ENCODE results near the gene CNTNAP1. TPM values are rescaled to one million over a fixed set of nuclear protein-coding genes. Genes with fewer than 3 reads are reported as not detected.

CNTNAP1 gene
- total and polyA plus RNA-seq, 10 of the 15 experiments (the other 5 are each of a cell fraction or from before 2014, with no cell fraction given), result 0.95 to 29.9 (median 10.4) TPM

DNA sequence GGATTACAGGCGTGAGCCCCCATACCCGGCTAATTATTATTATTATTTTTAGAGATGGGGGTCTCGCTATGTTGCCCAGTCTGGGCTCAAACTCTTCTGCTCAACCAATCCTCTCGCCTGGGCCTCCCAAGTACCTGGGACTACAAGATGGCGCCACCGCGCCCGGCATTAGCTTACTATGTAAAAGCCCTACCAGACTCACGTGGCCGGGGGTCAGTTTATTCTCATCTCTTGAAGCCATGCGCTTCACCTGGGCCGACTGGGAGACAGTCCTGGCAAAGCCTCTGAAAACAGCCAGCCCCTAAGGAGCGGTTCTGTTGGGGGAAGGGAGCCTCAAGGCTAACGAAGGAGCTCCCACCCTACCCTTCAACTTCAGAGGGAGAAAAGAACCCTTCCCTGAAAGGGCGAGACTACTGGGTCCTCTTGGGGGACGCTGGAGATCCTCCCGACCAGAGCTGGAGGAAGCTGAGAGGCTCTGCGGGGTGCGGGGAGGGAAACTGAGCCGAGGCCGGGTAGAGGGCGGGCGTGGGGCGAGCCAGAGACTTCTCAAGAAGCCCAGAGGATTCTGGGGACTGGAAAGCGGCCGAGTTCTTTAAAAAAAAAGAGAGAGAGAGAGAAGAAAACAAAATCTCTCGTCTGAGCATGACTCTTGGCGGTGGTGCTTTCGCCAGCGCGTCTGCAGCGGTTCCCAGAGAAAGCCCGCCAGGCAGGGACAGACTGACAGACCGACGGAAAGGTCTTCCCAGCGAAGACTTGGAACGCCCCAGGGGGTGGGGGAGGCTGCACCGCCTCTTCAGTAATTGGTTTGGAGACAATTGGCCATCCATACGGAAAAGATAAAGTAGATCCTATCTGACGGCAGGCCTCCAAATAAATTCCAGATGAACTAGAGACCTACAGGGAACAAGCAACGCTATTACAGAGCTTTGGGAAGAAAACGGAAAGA, 28.9 kb upstream of the CNTNAP1 start (continued):
- TF ChIP-seq, protein P1, sequence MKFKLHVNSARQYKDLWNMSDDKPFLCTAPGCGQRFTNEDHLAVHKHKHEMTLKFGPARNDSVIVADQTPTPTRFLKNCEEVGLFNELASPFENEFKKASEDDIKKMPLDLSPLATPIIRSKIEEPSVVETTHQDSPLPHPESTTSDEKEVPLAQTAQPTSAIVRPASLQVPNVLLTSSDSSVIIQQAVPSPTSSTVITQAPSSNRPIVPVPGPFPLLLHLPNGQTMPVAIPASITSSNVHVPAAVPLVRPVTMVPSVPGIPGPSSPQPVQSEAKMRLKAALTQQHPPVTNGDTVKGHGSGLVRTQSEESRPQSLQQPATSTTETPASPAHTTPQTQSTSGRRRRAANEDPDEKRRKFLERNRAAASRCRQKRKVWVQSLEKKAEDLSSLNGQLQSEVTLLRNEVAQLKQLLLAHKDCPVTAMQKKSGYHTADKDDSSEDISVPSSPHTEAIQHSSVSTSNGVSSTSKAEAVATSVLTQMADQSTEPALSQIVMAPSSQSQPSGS (IDR thresholded peaks at IDR 0.05; ENCODE audit: low read length), result no peak
- TF ChIP-seq WRNIP1 (IDR thresholded peaks at IDR 0.05; ENCODE audit: borderline replicate concordance, low read depth, low read length) (no peak), RB1 (IDR thresholded peaks at IDR 0.05; ENCODE audit: borderline replicate concordance) (no peak)
- TF ChIP-seq, protein P2, sequence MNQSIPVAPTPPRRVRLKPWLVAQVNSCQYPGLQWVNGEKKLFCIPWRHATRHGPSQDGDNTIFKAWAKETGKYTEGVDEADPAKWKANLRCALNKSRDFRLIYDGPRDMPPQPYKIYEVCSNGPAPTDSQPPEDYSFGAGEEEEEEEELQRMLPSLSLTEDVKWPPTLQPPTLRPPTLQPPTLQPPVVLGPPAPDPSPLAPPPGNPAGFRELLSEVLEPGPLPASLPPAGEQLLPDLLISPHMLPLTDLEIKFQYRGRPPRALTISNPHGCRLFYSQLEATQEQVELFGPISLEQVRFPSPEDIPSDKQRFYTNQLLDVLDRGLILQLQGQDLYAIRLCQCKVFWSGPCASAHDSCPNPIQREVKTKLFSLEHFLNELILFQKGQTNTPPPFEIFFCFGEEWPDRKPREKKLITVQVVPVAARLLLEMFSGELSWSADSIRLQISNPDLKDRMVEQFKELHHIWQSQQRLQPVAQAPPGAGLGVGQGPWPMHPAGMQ (IDR thresholded peaks at IDR 0.05; ENCODE audit: borderline replicate concordance), result no peak

DNA sequence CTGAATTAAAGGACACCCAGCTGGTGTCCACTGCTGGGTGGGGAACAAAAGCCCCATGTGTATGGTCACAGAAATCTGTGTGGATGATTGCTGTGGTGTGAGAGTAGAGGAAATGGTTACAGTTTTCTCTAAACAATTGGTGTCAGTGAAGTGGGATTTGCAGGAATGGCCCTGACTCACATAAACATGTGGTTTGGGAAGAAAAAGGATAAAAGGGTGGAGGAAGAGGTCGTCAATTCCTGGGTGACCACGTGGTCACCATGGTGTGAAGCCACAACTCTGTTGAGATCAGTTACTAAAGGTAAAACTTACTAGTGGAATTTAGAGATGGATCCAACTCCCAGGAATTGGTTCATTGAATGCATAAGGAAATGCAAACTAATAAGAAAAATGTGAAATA, 26.8 kb upstream of the CNTNAP1 start:
- peak overlapping the region; percentile 81 for H3K4me2 ChIP-seq (ENCODE audit: control insufficient read depth, insufficient read depth)
- CTCF ChIA-PET, result interaction anchor here (1.3 to 2.5 kb wide), 3 partner anchors 19 to 77 kb away, joined by 4 to 10 read pairs (median 5); no protein-coding TSS in a partner anchor
- in situ Hi-C loops (cut with MboI), result no loop called here
- H3K27ac ChIP-seq (ENCODE audit: control insufficient read depth, insufficient read depth), result no peak overlapping the region
- no peaks in the 10 kb centered on the region for H3K9me3 ChIP-seq (replicated peaks; ENCODE audit: control insufficient read depth, insufficient read depth, low read length)
- RAD21 ChIA-PET (ENCODE audit: unreplicated experiment), result interaction anchor here (0.6 to 2.9 kb wide), 3 partner anchors 21 to 40 kb away, joined by 3 to 21 read pairs (median 4); no protein-coding TSS in a partner anchor
- no peak overlapping the region for H3K9ac ChIP-seq (ENCODE audit: control insufficient read depth, insufficient read depth, low read length)
- FAIRE-seq (no peak), ATAC-seq (no peak), DNase-seq (ENCODE audit: low read depth, low spot score) (no peak)
- H3K4me1 ChIP-seq (ENCODE audit: control insufficient read depth, insufficient read depth, low read length), result peaks cover 30% of the 10 kb centered on the region
- no TSS peak for BruUV-seq (replicated peaks)
- no peak overlapping the region for H2AFZ ChIP-seq (ENCODE audit: control insufficient read depth, low read depth, low read length)
- 29% methylated on average over 2 of the region's 2 CpGs for WGBS (ENCODE audit: insufficient coverage, insufficient replicate concordance, low lambda C conversion rate, missing lambda C conversion rate)
- SMC1A ChIA-PET (ENCODE audit: uncharacterized antibody, unreplicated experiment), result interaction anchor here (1.0 to 2.3 kb wide), 7 partner anchors 9 to 94 kb away, joined by 4 to 17 read pairs (median 6); partner anchors contain the start of gene PSMC3IP
- no peaks in the 10 kb centered on the region for H4K20me1 ChIP-seq (ENCODE audit: control insufficient read depth, insufficient read depth)
- POLR2A ChIA-PET, result interaction anchor here (0.6 to 1.2 kb wide), 4 partner anchors 9 to 107 kb away, joined by 3 to 5 read pairs (median 4); no protein-coding TSS in a partner anchor
- H3K27me3 ChIP-seq (replicated peaks in 1 of 2; ENCODE audit: control insufficient read depth in 2 of 2, insufficient read depth in 2 of 2, low read length in 1 of 2), result no peaks in the 10 kb centered on the region
- intact Hi-C loops (cut with micrococcal nuclease; ENCODE audit: unreplicated experiment), result loop anchor here (5.0 kb wide), 1 partner anchor 78 kb away; the partner anchor contains the start of gene PSMC3IP
- peaks cover 3% of the 10 kb centered on the region; the same call in 1 of the 2 replicates for H3K79me2 ChIP-seq (ENCODE audit: control insufficient read depth, insufficient read depth, low read length)
- no peaks in the 10 kb centered on the region for H3K36me3 ChIP-seq (ENCODE audit: control insufficient read depth in 2 of 2, insufficient read depth in 2 of 2, low read length in 1 of 2)
- H3K4me3 ChIP-seq, result no peak overlapping the region
- TF ChIP-seq JUNB (IDR thresholded peaks at IDR 0.05), result no peak
- no peak for TF ChIP-seq IRF4 (IDR thresholded peaks at IDR 0.05; ENCODE audit: low read depth, low read length)
- no peak for TF ChIP-seq FOXM1 (IDR thresholded peaks at IDR 0.05; ENCODE audit: low read depth, low read length)
- TF ChIP-seq ATF7 (IDR thresholded peaks at IDR 0.05; ENCODE audit: low read depth), result no peak
- TF ChIP-seq SIN3A (IDR thresholded peaks at IDR 0.05; ENCODE audit: low read depth, low read length), result no peak
- TF ChIP-seq ZNF24 (IDR thresholded peaks at IDR 0.05), result no peak
- TF ChIP-seq, protein P3, sequence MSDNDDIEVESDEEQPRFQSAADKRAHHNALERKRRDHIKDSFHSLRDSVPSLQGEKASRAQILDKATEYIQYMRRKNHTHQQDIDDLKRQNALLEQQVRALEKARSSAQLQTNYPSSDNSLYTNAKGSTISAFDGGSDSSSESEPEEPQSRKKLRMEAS (IDR thresholded peaks at IDR 0.05; ENCODE audit: low read depth, low read length), result no peak; the same call in 1 of the 2 replicates
- TF ChIP-seq, protein P4, sequence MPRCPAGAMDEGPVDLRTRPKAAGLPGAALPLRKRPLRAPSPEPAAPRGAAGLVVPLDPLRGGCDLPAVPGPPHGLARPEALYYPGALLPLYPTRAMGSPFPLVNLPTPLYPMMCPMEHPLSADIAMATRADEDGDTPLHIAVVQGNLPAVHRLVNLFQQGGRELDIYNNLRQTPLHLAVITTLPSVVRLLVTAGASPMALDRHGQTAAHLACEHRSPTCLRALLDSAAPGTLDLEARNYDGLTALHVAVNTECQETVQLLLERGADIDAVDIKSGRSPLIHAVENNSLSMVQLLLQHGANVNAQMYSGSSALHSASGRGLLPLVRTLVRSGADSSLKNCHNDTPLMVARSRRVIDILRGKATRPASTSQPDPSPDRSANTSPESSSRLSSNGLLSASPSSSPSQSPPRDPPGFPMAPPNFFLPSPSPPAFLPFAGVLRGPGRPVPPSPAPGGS (IDR thresholded peaks at IDR 0.05; ENCODE audit: borderline replicate concordance, insufficient read depth, low read depth, low read length, poor library complexity, severe bottlenecking), result no peak
- no peak for TF ChIP-seq TCF12 (IDR thresholded peaks at IDR 0.05; ENCODE audit: low read depth, low read length)
- no peak for TF ChIP-seq FOS (IDR thresholded peaks at IDR 0.05; ENCODE audit: borderline replicate concordance, extremely low read depth, insufficient read length)

All from GM12878 (cell line).